Ovary (tissue), 9 donors: ENCODE measurements around the gene TSPAN32. TPM values are rescaled to one million over a fixed set of nuclear protein-coding genes. Genes with fewer than 3 reads are reported as not detected.

Source experiments
- DNase-seq, 5 donors: peaks; one replicate each; pipeline ENCODE4 v3.0.0-alpha.2; 2019 to 2020
- H3K27ac ChIP-seq, 2 donors: fragments of 200-600 bp; one replicate each; pipeline versions ENCODE4 v1.5.1 to v1.8.0; 2019 to 2022
- H3K27me3 ChIP-seq: fragments of 200-600 bp; one replicate; pipeline ENCODE4 v1.8.0; 2022
- H3K36me3 ChIP-seq: fragments of 200-600 bp; sonication (generic); one replicate; pipeline ENCODE4 v1.5.1; 2019
- H3K4me1 ChIP-seq: one replicate; pipeline ENCODE4 v1.8.1; 2013; ENCODE audit warnings: mild to moderate bottlenecking, moderate library complexity; ENCODE audit not compliant: insufficient read depth
- H3K4me3 ChIP-seq: fragments of 200-600 bp; sonication (generic); one replicate; pipeline ENCODE4 v1.5.1; 2017
- H3K9me3 ChIP-seq, 2 donors: fragments of 200-600 bp in 1 of 2; sonication (generic) in 1 of 2; one replicate each; pipeline versions ENCODE4 v1.5.1 to v1.8.1; 2013 to 2019; ENCODE audit warnings: mild to moderate bottlenecking in 1 of 2, moderate library complexity in 1 of 2
- CTCF ChIP-seq, 3 donors: fragments of 450-650 bp in 2 of 3; fragments of 200-600 bp in 1 of 3; IDR thresholded peaks; one replicate each; pipeline versions ENCODE4 v1.5.1 to v1.8.0; 2016 to 2022; ENCODE audit warnings: antibody characterized with exemption in 3 of 3, mild to moderate bottlenecking in 1 of 3
- EP300 ChIP-seq: sonication (generic); formaldehyde crosslinking; IDR thresholded peaks from one replicate; pipeline ENCODE4 v1.6.1; 2017; ENCODE audit warnings: antibody characterized with exemption
- POLR2A ChIP-seq: fragments of 450-650 bp; IDR thresholded peaks from one replicate; pipeline ENCODE4 v1.6.1; 2017; ENCODE audit warnings: antibody characterized with exemption, mild to moderate bottlenecking, moderate library complexity
- WGBS, 3 donors: extraction: QIAGEN DNeasy Blood & Tissue Kit in 1 of 3; methylation state at CpG; one replicate each; pipeline versions ENCODE4 v1.1.5 to v1.1.7; 2013 to 2017; 5-methylcytosine and 5-hydroxymethylcytosine counted together
- intact Hi-C, 4 donors: fragments of 100-400 bp; cut with DNase I; formaldehyde crosslinking; loops; one replicate each; pipeline versions ENCODE4 v1.11.0 to v1.15.1; 2022 to 2023
- polyA plus RNA-seq, 2 donors: library from polyadenylated mRNA; stranded (reverse); fragments of 200-250 nt in 1 of 2; fragments of 350-450 nt in 1 of 2; fragmentation: Illumina TruSeq in 1 of 2; extraction: RNeasy Lipid Tissue Mini Kit (QIAGEN cat#74804) in 1 of 2; gene quantifications; one replicate each; pipeline ENCODE4 v1.2.3, GENCODE V29; 2013 to 2014
- total RNA-seq, 7 donors: library from RNA; depleted of rRNA in 2 of 7; stranded (reverse); fragments of >200 nt in 2 of 7; fragmentation: NEBNext Ultra II Directional in 3 of 7; extraction: Animal tissue kit (Norgen Biotek cat#: 25700) in 3 of 7; gene quantifications; one replicate each; pipeline versions ENCODE4 v1.1.0 to v1.2.4, GENCODE V29; 2016 to 2023
- donor health status: DM: no; HTN: no; CAD: no; lungs with moderate emphysema.
- donor health status: DM: no; HTN: no; CAD: no.
- donor health status: Bipolar disorder and iron deficiency.
- donor health status: DM: yes; HTN: yes; CAD: no.
- donor health status: DM: no; HTN: no; CAD: no.
- donor health status: DM: yes; HTN: yes; CAD: no.

The TSPAN32 gene
- total and polyA plus RNA-seq, 9 donors: 0.63 to 3.9 (median 1.3) TPM; not detected in 2

GRCh38 chr11:2346586-2347307 lies 44.9 kb downstream of the TSPAN32 start:
- TF ChIP-seq EP300 (no peak), POLR2A (no peak), CTCF (IDR thresholded peaks at IDR 0.05) (no peak)
- Histone ChIP-seq H3K27ac (no peak overlapping the region), H3K9me3 (no peaks in the 10 kb centered on the region), H3K4me3 (no peak overlapping the region), H3K4me1 (no peaks in the 10 kb centered on the region), H3K27me3 (no peaks in the 10 kb centered on the region), H3K36me3 (no peaks in the 10 kb centered on the region)
- intact Hi-C loops: no loop called here
- DNase-seq: no peak
- 82 to 90% (median 89%) methylated on average over 10 of the region's 10 CpGs for WGBS, 3 donors

- 82 to 86% (median 84%) methylated on average over 9 of the region's 9 CpGs for WGBS, 3 donors
- no peak for DNase-seq
- no peak overlapping the region for H3K4me3 ChIP-seq
- H3K27me3 ChIP-seq: no peaks in the 10 kb centered on the region
- H3K36me3 ChIP-seq: no peaks in the 10 kb centered on the region
- no peaks in the 10 kb centered on the region for H3K4me1 ChIP-seq
- no peak overlapping the region for H3K27ac ChIP-seq
- intact Hi-C loops: no loop called here
- no peaks in the 10 kb centered on the region for H3K9me3 ChIP-seq
- TF ChIP-seq EP300 (no peak), CTCF (IDR thresholded peaks at IDR 0.05) (no peak), POLR2A (no peak)
Measured at GRCh38 chr11:2347308-2347830, 45.6 kb downstream of the TSPAN32 start.

DNA sequence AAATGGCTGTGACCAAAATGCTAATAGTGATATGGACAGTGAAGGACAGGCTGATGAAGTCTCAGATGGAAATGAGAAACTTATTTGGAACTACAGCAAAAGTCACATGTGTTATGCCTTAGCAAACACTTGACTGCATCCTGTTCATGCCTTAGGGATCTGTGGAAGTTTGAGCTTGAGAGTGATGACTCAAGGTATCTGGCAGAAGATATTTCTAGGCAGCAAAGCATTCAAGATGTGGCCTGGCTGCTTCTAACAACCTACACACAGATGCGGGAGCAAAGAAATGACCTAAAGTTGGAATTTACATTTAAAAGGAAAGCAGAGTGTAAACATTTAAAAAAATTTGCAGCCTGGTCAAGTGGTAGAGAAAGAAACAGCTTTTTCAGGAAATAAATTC lies 47.2 kb downstream of the TSPAN32 start:
- H3K27ac ChIP-seq: no peak overlapping the region
- H3K4me1 ChIP-seq: no peaks in the 10 kb centered on the region
- DNase-seq: no peak
- H3K9me3 ChIP-seq: no peaks in the 10 kb centered on the region
- WGBS, 3 donors: 93 to 98% (median 96%) methylated on average over 1 of the region's 1 CpG
- H3K27me3 ChIP-seq: no peaks in the 10 kb centered on the region
- TF ChIP-seq EP300: no peak
- no peak for TF ChIP-seq POLR2A
- no peak for TF ChIP-seq CTCF (IDR thresholded peaks at IDR 0.05)
- intact Hi-C loops: no loop called here
- no peak overlapping the region for H3K4me3 ChIP-seq
- no peaks in the 10 kb centered on the region for H3K36me3 ChIP-seq

DNA sequence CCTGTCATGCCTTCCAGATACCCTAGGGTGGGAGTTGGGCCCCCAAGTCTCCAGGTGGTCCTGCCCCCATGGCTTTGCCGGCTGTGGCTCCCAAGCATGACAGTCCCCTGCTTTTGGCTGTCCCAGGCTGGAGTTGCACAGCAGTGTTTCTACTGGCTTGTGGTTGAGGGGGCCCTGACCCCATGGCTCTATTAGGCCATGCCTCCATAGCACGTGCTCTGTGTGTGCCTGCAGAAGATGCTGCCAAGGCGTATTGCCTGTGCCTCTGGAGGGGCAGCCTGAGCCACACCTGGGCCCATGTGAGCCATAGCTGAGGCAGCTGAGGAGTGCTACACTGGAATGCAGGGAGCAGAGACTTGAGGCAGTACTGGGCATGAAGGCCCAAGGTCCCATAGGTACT lies 49.9 kb downstream of the TSPAN32 start:
- no peak for TF ChIP-seq EP300
- TF ChIP-seq POLR2A: no peak
- TF ChIP-seq CTCF (IDR thresholded peaks at IDR 0.05): no peak
- no peak for DNase-seq
- H3K4me1 ChIP-seq: no peaks in the 10 kb centered on the region
- H3K36me3 ChIP-seq: no peaks in the 10 kb centered on the region
- intact Hi-C loops: no loop called here
- H3K27ac ChIP-seq: no peak overlapping the region
- no peaks in the 10 kb centered on the region for H3K27me3 ChIP-seq
- no peak overlapping the region for H3K4me3 ChIP-seq
- H3K9me3 ChIP-seq: no peaks in the 10 kb centered on the region
- WGBS, 3 donors: 64 to 72% (median 67%) methylated on average over 3 of the region's 3 CpGs
